ENCODE measurements around the gene ACVR2A. TPM values are rescaled to one million over a fixed set of nuclear protein-coding genes. Genes with fewer than 3 reads are reported as not detected.

The ACVR2A gene
- total and polyA plus RNA-seq, 9 donors, result 16.3 to 36.3 (median 20.5) TPM

GRCh38 chr2:147827088-147827375 lies 17.8 kb upstream of the ACVR2A start:
- no peaks in the 10 kb centered on the region for H3K4me1 ChIP-seq (ENCODE audit: control insufficient read depth, insufficient read depth, low read length)
- WGBS (ENCODE audit: insufficient coverage), result 92% methylated on average over 16 of the region's 16 CpGs

DNA sequence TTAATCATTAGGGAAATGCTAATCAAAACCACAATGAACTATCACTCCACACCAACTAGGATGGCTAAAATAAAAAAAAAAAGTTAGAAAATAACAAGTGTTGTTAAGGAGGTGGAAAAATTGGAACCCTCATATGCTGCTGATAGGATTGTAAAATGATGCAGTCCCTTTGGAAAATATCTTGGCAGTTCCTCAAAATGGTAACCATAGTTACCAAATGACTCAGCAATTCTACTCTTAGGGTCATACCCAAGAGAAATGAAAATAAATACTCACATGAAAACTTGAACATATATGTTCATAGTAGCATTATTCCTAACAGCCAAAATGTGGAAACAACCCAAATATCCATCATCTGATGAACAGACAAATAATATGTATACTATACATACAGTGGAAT lies 15.7 kb upstream of the ACVR2A start:
- peak; percentile 71 for DNase-seq
- Histone ChIP-seq H3K36me3 (ENCODE audit: control insufficient read depth, insufficient read depth, low read length) (no peaks in the 10 kb centered on the region), H3K27ac (ENCODE audit: low read length) (no peak overlapping the region)

More at GRCh38 chr2:147827088-147827375, 17.8 kb upstream of the ACVR2A start:
- Histone ChIP-seq H3K9me3 (replicated peaks; ENCODE audit: control insufficient read depth, low read depth, low read length) (no peaks in the 10 kb centered on the region), H3K4me3 (ENCODE audit: low read length) (no peak overlapping the region), H3K27me3 (ENCODE audit: control insufficient read depth, insufficient read depth, low read length) (no peaks in the 10 kb centered on the region), H3K27ac (ENCODE audit: low read length) (no peak overlapping the region), H3K36me3 (ENCODE audit: control insufficient read depth, insufficient read depth, low read length) (no peaks in the 10 kb centered on the region)
- no peak for DNase-seq

GRCh38 chr2:147836099-147836498 lies 8.7 kb upstream of the ACVR2A start:
- DNase-seq, result no peak
- WGBS (ENCODE audit: insufficient coverage), result no CpG with 5 or more reads among the region's 2 CpGs
- H3K4me1 ChIP-seq (ENCODE audit: control insufficient read depth, insufficient read depth, low read length), result no peaks in the 10 kb centered on the region

More for the DNA sequence above, 15.7 kb upstream of the ACVR2A start:
- no peaks in the 10 kb centered on the region for H3K27me3 ChIP-seq (ENCODE audit: control insufficient read depth, insufficient read depth, low read length)
- H3K9me3 ChIP-seq (replicated peaks; ENCODE audit: control insufficient read depth, low read depth, low read length), result no peaks in the 10 kb centered on the region
- H3K4me3 ChIP-seq (ENCODE audit: low read length), result no peak overlapping the region
- H3K4me1 ChIP-seq (ENCODE audit: control insufficient read depth, insufficient read depth, low read length), result no peaks in the 10 kb centered on the region

DNA sequence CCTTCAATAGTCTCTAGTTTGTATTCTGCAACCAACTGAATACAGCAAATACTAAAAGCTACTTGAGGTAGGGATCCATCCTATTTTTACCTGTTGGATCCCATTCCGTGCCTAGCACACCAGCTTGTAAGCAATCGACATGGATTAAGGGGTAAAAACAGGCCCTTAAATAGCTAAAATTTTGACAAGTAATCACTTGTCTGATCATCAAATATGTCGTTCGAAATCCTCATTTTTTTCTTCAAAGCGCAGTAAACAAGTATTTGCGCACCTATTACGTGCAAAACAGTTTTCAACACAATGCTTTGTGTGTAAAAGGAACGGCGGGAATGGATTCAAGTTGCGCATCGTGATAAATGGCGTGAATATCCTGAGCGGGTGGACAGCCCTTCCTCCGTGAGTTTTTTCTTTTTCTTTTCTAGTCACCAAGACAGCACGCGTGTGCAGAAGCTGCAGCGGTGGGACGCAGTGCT lies 1.4 kb upstream of the ACVR2A start:
- Histone ChIP-seq H3K9me3 (replicated peaks; ENCODE audit: control insufficient read depth, low read depth, low read length) (no peaks in the 10 kb centered on the region), H3K27ac (ENCODE audit: low read length) (peak overlapping the region; percentile 100), H3K4me3 (ENCODE audit: low read length) (peak overlapping the region; percentile 93), H3K4me1 (ENCODE audit: control insufficient read depth, insufficient read depth, low read length) (peaks cover 2% of the 10 kb centered on the region), H3K36me3 (ENCODE audit: control insufficient read depth, insufficient read depth, low read length) (no peaks in the 10 kb centered on the region), H3K27me3 (ENCODE audit: control insufficient read depth, insufficient read depth, low read length) (no peaks in the 10 kb centered on the region)
- 3% methylated on average over 12 of the region's 18 CpGs for WGBS (ENCODE audit: insufficient coverage)
- DNase-seq, result no peak

More at GRCh38 chr2:147836099-147836498, 8.7 kb upstream of the ACVR2A start:
- Histone ChIP-seq H3K36me3 (ENCODE audit: control insufficient read depth, insufficient read depth, low read length) (no peaks in the 10 kb centered on the region), H3K27me3 (ENCODE audit: control insufficient read depth, insufficient read depth, low read length) (no peaks in the 10 kb centered on the region), H3K27ac (ENCODE audit: low read length) (no peak overlapping the region), H3K9me3 (replicated peaks; ENCODE audit: control insufficient read depth, low read depth, low read length) (no peaks in the 10 kb centered on the region), H3K4me3 (ENCODE audit: low read length) (no peak overlapping the region)

- Histone ChIP-seq H3K27ac (ENCODE audit: low read length) (peak overlapping the region; percentile 100), H3K36me3 (ENCODE audit: control insufficient read depth, insufficient read depth, low read length) (no peaks in the 10 kb centered on the region), H3K4me1 (ENCODE audit: control insufficient read depth, insufficient read depth, low read length) (peaks cover 2% of the 10 kb centered on the region), H3K27me3 (ENCODE audit: control insufficient read depth, insufficient read depth, low read length) (no peaks in the 10 kb centered on the region), H3K4me3 (ENCODE audit: low read length) (peak overlapping the region; percentile 93), H3K9me3 (replicated peaks; ENCODE audit: control insufficient read depth, low read depth, low read length) (no peaks in the 10 kb centered on the region)
- DNase-seq, result peak; percentile 97
- under 1% methylated on average over 113 of the region's 113 CpGs for WGBS (ENCODE audit: insufficient coverage)
These were observed 749 bp upstream of the ACVR2A start for GRCh38 chr2:147843864-147844696.

DNA sequence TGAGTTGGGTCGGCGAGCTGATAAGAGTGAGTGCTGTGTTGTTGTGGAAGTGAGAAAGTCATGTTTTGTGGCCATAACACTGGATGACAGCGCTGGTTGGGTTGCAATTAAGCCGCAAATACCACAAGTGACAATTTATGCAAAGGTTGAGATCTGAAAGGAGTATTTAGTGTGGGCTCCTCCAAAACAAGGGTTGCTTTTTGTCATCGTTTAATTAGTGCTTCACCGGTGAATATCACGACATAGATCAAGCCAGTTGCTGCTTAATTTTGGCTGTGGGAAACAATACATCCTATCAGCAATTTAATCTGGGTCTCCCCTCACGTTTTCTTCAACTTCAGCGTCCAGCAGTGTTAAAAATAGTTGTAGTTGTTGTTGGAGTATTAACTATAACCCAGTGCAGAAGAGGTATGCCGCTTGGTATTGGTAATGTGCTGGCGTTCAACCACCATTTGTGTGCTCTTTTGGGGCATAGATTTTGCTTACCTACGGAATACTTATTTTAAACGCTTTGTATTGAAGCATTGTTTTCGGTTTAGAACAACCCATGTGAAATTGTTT lies 662 bp downstream of the ACVR2A start:
- DNase-seq, result peak; percentile 25

GRCh38 chr2:147846412-147847081 lies 1.7 kb downstream of the ACVR2A start:
- 14% methylated on average over 2 of the region's 5 CpGs for WGBS (ENCODE audit: insufficient coverage)
- Histone ChIP-seq H3K27me3 (ENCODE audit: control insufficient read depth, insufficient read depth, low read length) (no peaks in the 10 kb centered on the region), H3K36me3 (ENCODE audit: control insufficient read depth, insufficient read depth, low read length) (no peaks in the 10 kb centered on the region), H3K4me3 (ENCODE audit: low read length) (peak overlapping the region; percentile 93), H3K27ac (ENCODE audit: low read length) (no peak overlapping the region), H3K9me3 (replicated peaks; ENCODE audit: control insufficient read depth, low read depth, low read length) (no peaks in the 10 kb centered on the region), H3K4me1 (ENCODE audit: control insufficient read depth, insufficient read depth, low read length) (peaks cover 2% of the 10 kb centered on the region)
- DNase-seq, result peak; percentile 32

More for the DNA sequence above, 662 bp downstream of the ACVR2A start:
- peak overlapping the region; percentile 82 for H3K27ac ChIP-seq (ENCODE audit: low read length)
- peaks cover 2% of the 10 kb centered on the region for H3K4me1 ChIP-seq (ENCODE audit: control insufficient read depth, insufficient read depth, low read length)
- no peaks in the 10 kb centered on the region for H3K36me3 ChIP-seq (ENCODE audit: control insufficient read depth, insufficient read depth, low read length)
- 5% methylated on average over 4 of the region's 14 CpGs for WGBS (ENCODE audit: insufficient coverage)
- peak overlapping the region; percentile 93 for H3K4me3 ChIP-seq (ENCODE audit: low read length)
- H3K9me3 ChIP-seq (replicated peaks; ENCODE audit: control insufficient read depth, low read depth, low read length), result no peaks in the 10 kb centered on the region
- no peaks in the 10 kb centered on the region for H3K27me3 ChIP-seq (ENCODE audit: control insufficient read depth, insufficient read depth, low read length)

- H3K36me3 ChIP-seq (ENCODE audit: control insufficient read depth, insufficient read depth, low read length), result no peaks in the 10 kb centered on the region
These were observed 3.0 kb downstream of the ACVR2A start for GRCh38 chr2:147847746-147848391.

GRCh38 chr2:147850838-147851237 lies 6.0 kb downstream of the ACVR2A start:
- Histone ChIP-seq H3K9me3 (replicated peaks; ENCODE audit: control insufficient read depth, low read depth, low read length) (no peaks in the 10 kb centered on the region), H3K27me3 (ENCODE audit: control insufficient read depth, insufficient read depth, low read length) (no peaks in the 10 kb centered on the region), H3K27ac (ENCODE audit: low read length) (no peak overlapping the region), H3K4me3 (ENCODE audit: low read length) (no peak overlapping the region), H3K4me1 (ENCODE audit: control insufficient read depth, insufficient read depth, low read length) (peaks cover 2% of the 10 kb centered on the region), H3K36me3 (ENCODE audit: control insufficient read depth, insufficient read depth, low read length) (no peaks in the 10 kb centered on the region)
- no CpG with 5 or more reads among the region's 1 CpG for WGBS (ENCODE audit: insufficient coverage)
- no peak for DNase-seq

More at GRCh38 chr2:147847746-147848391, 3.0 kb downstream of the ACVR2A start:
- Histone ChIP-seq H3K27me3 (ENCODE audit: control insufficient read depth, insufficient read depth, low read length) (no peaks in the 10 kb centered on the region), H3K9me3 (replicated peaks; ENCODE audit: control insufficient read depth, low read depth, low read length) (no peaks in the 10 kb centered on the region), H3K27ac (ENCODE audit: low read length) (no peak overlapping the region), H3K4me3 (ENCODE audit: low read length) (no peak overlapping the region), H3K4me1 (ENCODE audit: control insufficient read depth, insufficient read depth, low read length) (peaks cover 2% of the 10 kb centered on the region)
- DNase-seq, result no peak

Measured in muscle of leg (tissue), 11 donors.